HepG2 (cell line): ENCODE measurements around the gene KIRREL2. TPM values are rescaled to one million over a fixed set of nuclear protein-coding genes. Genes with fewer than 3 reads are reported as not detected.

Experiments
- polyA plus RNA-seq, 8 experiments: library from polyadenylated mRNA; depleted of rRNA in 3 of 8; stranded (reverse) in 7 of 8; unstranded in 1 of 8; fragments of >200 nt; fragmentation: Illumina TruSeq in 4 of 8; extraction: Trizol in 4 of 8; gene quantifications; 2 replicates each; pipeline versions ENCODE4 v1.2.1 to v1.2.3, GENCODE V29; 2011 to 2016; ENCODE audit warnings: low read depth in 4 of 8, missing spikeins in 1 of 8, mixed read lengths in 1 of 8; ENCODE audit not compliant: insufficient read depth in 1 of 8
- small RNA-seq, 3 experiments: library from RNA; depleted of rRNA; stranded (forward); fragments of <200 nt; gene quantifications; one replicate each; pipeline ENCODE3, GENCODE V24; 2012; ENCODE audit warnings: low read depth in 2 of 3, low replicate concordance in 1 of 3; ENCODE audit not compliant: insufficient read length in 3 of 3, insufficient read depth in 2 of 3
- total RNA-seq, 5 experiments: library from RNA; depleted of rRNA; stranded (reverse); fragments of >200 nt; fragmentation: Illumina TruSeq; extraction: Trizol; gene quantifications; 2 replicates each; pipeline ENCODE4 v1.2.3, GENCODE V29; 2016; ENCODE audit warnings: low read depth in 1 of 5

KIRREL2 gene
- total and polyA plus RNA-seq, 2 of the 13 experiments (the other 11 are each of a cell fraction or from before 2014, with no cell fraction given): 0.18 to 2.4 TPM

Small RNA genes within 50 kb of the gene (small RNA-seq; reads per million reads assigned to genes)
- gene RN7SL402P: 0 reads per million in 3 experiments

Other genes with a start within 250 kb of the KIRREL2 start
- gene HAUS5, start 244.2 kb upstream of the KIRREL2 start, total RNA-seq (2016; rRNA removed; fragmentation: Illumina TruSeq; extraction: Trizol): 9.2 and 17.7 TPM in 2 replicates
- gene HAUS5, start 244.2 kb upstream of the KIRREL2 start, polyA plus RNA-seq (2011; rRNA removed): 10.3 and 11.1 TPM in 2 replicates
- 49.7 and 55.3 TPM in 2 replicates for gene RBM42, start 227.9 kb upstream of the KIRREL2 start, total RNA-seq (2016; rRNA removed; fragmentation: Illumina TruSeq; extraction: Trizol)
- 27.2 and 30.6 TPM in 2 replicates for gene RBM42, start 227.9 kb upstream of the KIRREL2 start, polyA plus RNA-seq (2011; rRNA removed)
- 0.20 and 0.46 TPM in 2 replicates for gene ETV2, start 215.2 kb upstream of the KIRREL2 start, total RNA-seq (2016; rRNA removed; fragmentation: Illumina TruSeq; extraction: Trizol)
- gene ETV2, start 215.2 kb upstream of the KIRREL2 start, polyA plus RNA-seq (2011; rRNA removed): 0.07 and 0.18 TPM in 2 replicates
- 487 and 598 TPM in 2 replicates for gene COX6B1, start 208.6 kb upstream of the KIRREL2 start, total RNA-seq (2016; rRNA removed; fragmentation: Illumina TruSeq; extraction: Trizol)
- 469 and 481 TPM in 2 replicates for gene COX6B1, start 208.6 kb upstream of the KIRREL2 start, polyA plus RNA-seq (2011; rRNA removed)
- gene UPK1A, start 190.4 kb upstream of the KIRREL2 start, total RNA-seq (2016; rRNA removed; fragmentation: Illumina TruSeq; extraction: Trizol): not detected in 2 replicates
- 2.5 and 2.9 TPM in 2 replicates for gene UPK1A, start 190.4 kb upstream of the KIRREL2 start, polyA plus RNA-seq (2011; rRNA removed)
- not detected in 2 replicates for gene ZBTB32, start 152.4 kb upstream of the KIRREL2 start, total RNA-seq (2016; rRNA removed; fragmentation: Illumina TruSeq; extraction: Trizol)
- gene ZBTB32, start 152.4 kb upstream of the KIRREL2 start, polyA plus RNA-seq (2011; rRNA removed): not detected in 2 replicates
- 6.2 TPM in 2 replicates for gene KMT2B, start 138.9 kb upstream of the KIRREL2 start, total RNA-seq (2016; rRNA removed; fragmentation: Illumina TruSeq; extraction: Trizol)
- gene KMT2B, start 138.9 kb upstream of the KIRREL2 start, polyA plus RNA-seq (2011; rRNA removed): 16.9 and 19.2 TPM in 2 replicates
- gene IGFLR1, start 114.5 kb upstream of the KIRREL2 start, total RNA-seq (2016; rRNA removed; fragmentation: Illumina TruSeq; extraction: Trizol): 3.4 and 5.4 TPM in 2 replicates
- gene IGFLR1, start 114.5 kb upstream of the KIRREL2 start, polyA plus RNA-seq (2011; rRNA removed): 7.4 and 8.9 TPM in 2 replicates
- 4.7 and 7.9 TPM in 2 replicates for gene U2AF1L4, start 111.5 kb upstream of the KIRREL2 start, total RNA-seq (2016; rRNA removed; fragmentation: Illumina TruSeq; extraction: Trizol)
- 14.2 and 15.4 TPM in 2 replicates for gene U2AF1L4, start 111.5 kb upstream of the KIRREL2 start, polyA plus RNA-seq (2011; rRNA removed)
- 20.0 and 34.2 TPM in 2 replicates for gene PSENEN, start 111.3 kb upstream of the KIRREL2 start, total RNA-seq (2016; rRNA removed; fragmentation: Illumina TruSeq; extraction: Trizol)
- 16.9 and 22.6 TPM in 2 replicates for gene PSENEN, start 111.3 kb upstream of the KIRREL2 start, polyA plus RNA-seq (2011; rRNA removed)
- 3.5 and 6.3 TPM in 2 replicates for gene LIN37, start 108.3 kb upstream of the KIRREL2 start, total RNA-seq (2016; rRNA removed; fragmentation: Illumina TruSeq; extraction: Trizol)
- 8.7 and 8.9 TPM in 2 replicates for gene LIN37, start 108.3 kb upstream of the KIRREL2 start, polyA plus RNA-seq (2011; rRNA removed)
- gene HSPB6, start 99.9 kb upstream of the KIRREL2 start, total RNA-seq (2016; rRNA removed; fragmentation: Illumina TruSeq; extraction: Trizol): not detected in 2 replicates
- gene HSPB6, start 99.9 kb upstream of the KIRREL2 start, polyA plus RNA-seq (2011; rRNA removed): 0.08 and 0.18 TPM in 2 replicates
- gene PROSER3, start 98.7 kb upstream of the KIRREL2 start, total RNA-seq (2016; rRNA removed; fragmentation: Illumina TruSeq; extraction: Trizol): 4.5 and 5.7 TPM in 2 replicates
- gene PROSER3, start 98.7 kb upstream of the KIRREL2 start, polyA plus RNA-seq (2011; rRNA removed): 5.1 and 6.2 TPM in 2 replicates
- 0.83 and 1.3 TPM in 2 replicates for gene ARHGAP33, start 81.3 kb upstream of the KIRREL2 start, total RNA-seq (2016; rRNA removed; fragmentation: Illumina TruSeq; extraction: Trizol)
- 2.7 and 4.1 TPM in 2 replicates for gene ARHGAP33, start 81.3 kb upstream of the KIRREL2 start, polyA plus RNA-seq (2011; rRNA removed)
- 42.0 and 86.7 TPM in 2 replicates for gene PRODH2, start 44.1 kb upstream of the KIRREL2 start, total RNA-seq (2016; rRNA removed; fragmentation: Illumina TruSeq; extraction: Trizol)
- 118 and 171 TPM in 2 replicates for gene PRODH2, start 44.1 kb upstream of the KIRREL2 start, polyA plus RNA-seq (2011; rRNA removed)
- gene NPHS1, start 4.4 kb upstream of the KIRREL2 start, total RNA-seq (2016; rRNA removed; fragmentation: Illumina TruSeq; extraction: Trizol): not detected in 2 replicates
- 0.01 TPM in 1 of 2 replicates, not detected in the other for gene NPHS1, start 4.4 kb upstream of the KIRREL2 start, polyA plus RNA-seq (2011; rRNA removed)
- gene APLP1, start 11.7 kb downstream of the KIRREL2 start, total RNA-seq (2016; rRNA removed; fragmentation: Illumina TruSeq; extraction: Trizol): 2.3 and 2.9 TPM in 2 replicates
- 2.0 and 3.1 TPM in 2 replicates for gene APLP1, start 11.7 kb downstream of the KIRREL2 start, polyA plus RNA-seq (2011; rRNA removed)
- gene NFKBID, start 43.6 kb downstream of the KIRREL2 start, total RNA-seq (2016; rRNA removed; fragmentation: Illumina TruSeq; extraction: Trizol): 0.38 and 2.1 TPM in 2 replicates
- 1.6 and 2.3 TPM in 2 replicates for gene NFKBID, start 43.6 kb downstream of the KIRREL2 start, polyA plus RNA-seq (2011; rRNA removed)
- 0.24 TPM in 1 of 2 replicates, not detected in the other for gene HCST, start 45.6 kb downstream of the KIRREL2 start, total RNA-seq (2016; rRNA removed; fragmentation: Illumina TruSeq; extraction: Trizol)
- 1.2 and 2.3 TPM in 2 replicates for gene HCST, start 45.6 kb downstream of the KIRREL2 start, polyA plus RNA-seq (2011; rRNA removed)
- gene TYROBP, start 51.4 kb downstream of the KIRREL2 start, total RNA-seq (2016; rRNA removed; fragmentation: Illumina TruSeq; extraction: Trizol): not detected in 2 replicates
- gene TYROBP, start 51.4 kb downstream of the KIRREL2 start, polyA plus RNA-seq (2011; rRNA removed): 0.20 TPM in 1 of 2 replicates, not detected in the other
- gene LRFN3, start 79.5 kb downstream of the KIRREL2 start, total RNA-seq (2016; rRNA removed; fragmentation: Illumina TruSeq; extraction: Trizol): 1.1 and 1.6 TPM in 2 replicates
- 0.74 and 0.91 TPM in 2 replicates for gene LRFN3, start 79.5 kb downstream of the KIRREL2 start, polyA plus RNA-seq (2011; rRNA removed)
- gene SDHAF1, start 138.3 kb downstream of the KIRREL2 start, total RNA-seq (2016; rRNA removed; fragmentation: Illumina TruSeq; extraction: Trizol): 21.0 and 22.8 TPM in 2 replicates
- gene SDHAF1, start 138.3 kb downstream of the KIRREL2 start, polyA plus RNA-seq (2011; rRNA removed): 17.8 and 18.7 TPM in 2 replicates
- 20.7 and 23.0 TPM in 2 replicates for gene SYNE4, start 151.9 kb downstream of the KIRREL2 start, total RNA-seq (2016; rRNA removed; fragmentation: Illumina TruSeq; extraction: Trizol)
- 13.7 and 19.9 TPM in 2 replicates for gene SYNE4, start 151.9 kb downstream of the KIRREL2 start, polyA plus RNA-seq (2011; rRNA removed)
- gene ALKBH6, start 157.3 kb downstream of the KIRREL2 start, total RNA-seq (2016; rRNA removed; fragmentation: Illumina TruSeq; extraction: Trizol): 6.9 and 13.7 TPM in 2 replicates
- gene ALKBH6, start 157.3 kb downstream of the KIRREL2 start, polyA plus RNA-seq (2011; rRNA removed): 18.1 and 20.9 TPM in 2 replicates
- 0.15 TPM in 1 of 2 replicates, not detected in the other for gene CLIP3, start 176.0 kb downstream of the KIRREL2 start, total RNA-seq (2016; rRNA removed; fragmentation: Illumina TruSeq; extraction: Trizol)
- 1.1 and 1.2 TPM in 2 replicates for gene CLIP3, start 176.0 kb downstream of the KIRREL2 start, polyA plus RNA-seq (2011; rRNA removed)
- 1.4 and 1.7 TPM in 2 replicates for gene THAP8, start 197.4 kb downstream of the KIRREL2 start, total RNA-seq (2016; rRNA removed; fragmentation: Illumina TruSeq; extraction: Trizol)
- 3.7 and 4.0 TPM in 2 replicates for gene THAP8, start 197.4 kb downstream of the KIRREL2 start, polyA plus RNA-seq (2011; rRNA removed)
- gene WDR62, start 198.0 kb downstream of the KIRREL2 start, total RNA-seq (2016; rRNA removed; fragmentation: Illumina TruSeq; extraction: Trizol): 8.8 and 12.5 TPM in 2 replicates
- gene WDR62, start 198.0 kb downstream of the KIRREL2 start, polyA plus RNA-seq (2011; rRNA removed): 5.4 and 5.8 TPM in 2 replicates